Stimulated activated CD4-positive, alpha-beta T cell treated with anti-CD3 and anti-CD28 coated beads, Interleukin-4, amount 100 ng/mL, for 1 hour (primary cell): Measurements from ENCODE around the gene NLRP1.
"Not testable (repeated sequence)": the region's sequence is repeated elsewhere in the genome, so short reads cannot be mapped to it uniquely, and the experiment has no call there.

ENCODE experiments used
- DNase-seq: peaks from one replicate; pipeline ENCODE4 v3.0.0-alpha.2; 2020

NLRP1 gene

DNA sequence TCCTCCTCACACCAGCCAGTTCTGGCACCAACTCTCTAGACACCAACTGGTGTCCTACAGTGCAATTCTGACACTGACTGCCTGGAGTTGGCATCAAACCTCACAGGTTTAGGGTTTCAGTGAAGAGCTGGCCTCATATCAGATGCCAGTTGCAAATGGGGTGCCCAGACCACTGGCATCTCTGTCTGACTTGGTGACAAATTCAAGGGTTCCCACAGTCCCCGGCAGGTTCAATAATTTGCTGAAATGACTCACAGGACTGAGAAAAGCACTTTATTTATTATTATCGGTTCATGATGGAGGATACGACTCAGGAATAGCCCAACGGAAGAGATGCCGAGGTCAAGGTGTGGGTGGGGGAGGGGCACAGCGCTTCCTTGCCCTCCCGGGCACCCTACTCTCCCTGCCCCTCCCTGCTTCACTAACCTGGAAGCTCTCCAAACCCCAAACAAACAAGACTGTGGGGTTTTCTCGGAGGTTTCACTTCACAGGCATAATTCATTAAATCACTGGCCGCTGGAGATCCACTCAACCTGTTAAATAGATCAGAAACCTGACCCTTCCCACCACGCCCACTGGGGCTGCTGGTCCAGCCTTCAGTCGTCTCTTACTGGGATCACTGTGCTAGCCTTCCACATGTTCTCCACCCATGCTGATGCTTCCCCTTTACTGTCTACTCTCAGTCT is 1.7 kb upstream of the NLRP1 start:
- DNase-seq, result no peak

DNA sequence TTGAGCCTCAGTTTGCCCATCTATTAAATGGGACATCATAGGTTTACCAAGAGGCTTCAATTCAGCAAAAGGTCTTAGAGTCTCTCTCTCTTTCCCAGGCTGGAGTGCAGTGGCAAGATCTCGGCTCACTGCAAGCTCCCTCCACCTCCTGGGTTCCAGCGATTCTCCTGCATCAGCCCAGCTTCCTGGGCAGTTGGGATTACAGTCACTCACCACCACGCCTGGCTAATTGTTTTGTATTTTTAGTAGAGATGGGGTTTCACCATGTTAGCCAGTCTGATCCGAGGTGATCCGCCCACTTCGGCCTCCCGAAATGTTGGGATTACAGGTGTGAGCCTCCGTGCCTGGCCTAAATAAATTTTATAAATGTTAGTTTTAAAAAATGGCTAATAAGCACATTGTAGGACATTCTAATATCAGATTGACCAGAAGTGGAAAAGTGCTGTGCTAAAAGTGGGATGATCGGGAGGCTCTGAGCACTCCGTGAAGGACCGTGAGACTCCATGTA is 1.0 kb upstream of the NLRP1 start:
- DNase-seq, result no peak

DNA sequence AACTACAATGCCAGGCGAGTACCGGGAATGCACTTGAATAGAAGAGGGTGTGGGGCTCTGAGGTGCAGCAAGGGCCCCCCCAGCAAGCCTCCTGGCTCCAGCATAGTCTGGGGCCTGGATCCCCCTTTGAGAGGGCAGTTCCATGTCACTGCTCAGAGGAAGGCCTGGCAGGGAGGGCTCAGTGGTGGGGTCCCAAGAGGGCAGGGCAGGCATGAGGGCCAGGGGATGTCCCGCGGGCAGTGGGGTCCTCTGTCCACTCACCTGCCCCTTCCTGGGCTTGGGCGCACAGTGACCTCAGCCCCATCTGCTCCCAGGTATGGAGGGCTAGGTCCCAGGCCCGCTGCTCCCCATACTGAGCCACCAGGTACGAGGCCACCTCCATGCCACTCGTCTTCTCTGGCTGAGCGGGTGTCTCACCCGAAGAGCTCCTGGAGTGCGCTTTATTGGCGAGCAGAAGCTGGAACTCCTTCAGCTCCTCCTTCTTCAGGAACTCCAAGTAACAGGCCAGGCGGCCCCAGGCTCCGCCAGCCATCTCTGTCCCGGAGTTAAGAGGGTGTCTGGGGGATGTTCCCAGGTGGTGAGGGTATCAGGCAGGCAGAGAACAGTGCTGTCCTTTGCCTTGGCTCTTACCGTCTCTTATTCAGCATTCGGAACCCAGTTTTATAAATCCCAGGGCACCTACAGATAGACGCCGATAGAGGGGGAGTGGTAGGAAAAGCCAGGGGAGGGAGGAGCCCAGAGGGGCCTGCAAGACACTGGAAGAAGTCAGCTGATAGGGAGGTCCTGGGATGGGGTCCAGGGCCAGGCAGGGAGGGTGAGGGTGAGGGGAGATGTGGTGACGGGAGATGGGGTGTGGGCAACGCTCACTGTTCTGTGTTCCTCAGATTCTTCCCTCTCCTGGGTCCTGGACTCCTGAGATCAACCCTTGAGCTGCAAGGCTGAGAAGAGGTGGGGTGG is 605 bp downstream of the NLRP1 start:
- DNase-seq, result no peak

DNA sequence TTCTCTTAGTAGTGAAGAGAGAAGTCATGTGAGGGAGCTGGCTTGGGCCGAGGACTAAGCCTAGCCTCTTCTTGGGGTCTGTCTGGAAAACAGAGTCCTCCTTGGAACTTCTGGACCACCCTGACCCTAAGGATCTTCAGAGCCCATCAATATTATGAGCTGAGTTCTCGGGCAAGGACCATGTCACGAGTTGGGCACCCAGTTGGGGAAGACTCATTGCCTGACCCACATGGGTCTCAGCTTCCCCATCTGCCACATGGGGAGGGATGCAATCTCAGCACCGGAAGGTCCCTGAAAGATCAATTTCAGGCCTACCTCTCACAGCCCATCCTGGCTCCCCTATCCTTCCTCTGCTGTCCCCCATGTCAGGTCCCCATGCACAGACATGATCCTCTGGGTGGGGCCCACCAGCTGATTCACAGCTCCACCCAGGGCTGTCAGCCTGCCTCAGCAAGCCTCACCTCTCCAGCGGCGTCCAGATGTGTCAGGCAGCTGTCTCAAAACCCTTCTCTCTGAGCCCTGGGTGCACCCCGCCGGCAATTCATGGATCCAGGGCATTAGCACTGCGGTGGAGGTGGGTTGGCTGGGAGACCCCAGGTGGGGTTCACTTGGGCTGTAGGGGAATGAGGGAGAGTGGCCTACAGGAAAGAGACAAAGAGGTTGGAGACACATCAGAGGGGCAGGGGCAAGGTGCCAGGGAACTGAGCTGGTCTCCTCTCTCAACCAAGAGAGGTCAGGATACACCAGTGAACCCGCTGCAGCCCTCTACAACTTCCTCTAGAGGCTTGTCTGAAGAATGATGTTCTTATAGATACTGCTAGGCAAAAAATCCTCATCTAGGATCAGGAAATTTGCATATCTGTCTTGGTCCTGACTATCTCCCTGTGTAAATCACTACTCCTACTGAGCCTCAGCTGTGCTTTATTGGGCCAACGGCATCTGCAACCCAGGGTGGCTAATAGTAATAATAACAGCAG is 1.8 kb downstream of the NLRP1 start:
- no peak for DNase-seq

DNA sequence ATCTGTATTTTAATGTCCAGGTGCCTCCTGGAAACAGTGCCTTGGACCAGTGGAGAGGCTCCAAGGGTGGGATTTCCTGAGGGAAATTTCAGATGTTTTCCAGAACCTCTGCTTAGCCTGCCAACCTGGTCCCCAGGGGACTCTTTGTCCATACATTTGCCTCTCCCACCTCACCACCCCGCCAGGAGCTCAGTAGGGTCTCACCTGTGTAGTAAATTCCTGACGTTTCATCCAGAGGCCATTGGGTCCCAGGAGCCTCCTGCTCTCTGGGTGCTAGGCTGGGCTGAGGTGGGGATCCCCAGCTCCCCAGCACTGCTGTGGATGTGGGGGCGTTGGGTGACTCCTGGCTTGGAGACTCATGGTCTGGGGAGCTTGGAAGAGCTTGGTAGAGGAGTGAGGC is 2.7 kb downstream of the NLRP1 start:
- DNase-seq, result no peak

DNA sequence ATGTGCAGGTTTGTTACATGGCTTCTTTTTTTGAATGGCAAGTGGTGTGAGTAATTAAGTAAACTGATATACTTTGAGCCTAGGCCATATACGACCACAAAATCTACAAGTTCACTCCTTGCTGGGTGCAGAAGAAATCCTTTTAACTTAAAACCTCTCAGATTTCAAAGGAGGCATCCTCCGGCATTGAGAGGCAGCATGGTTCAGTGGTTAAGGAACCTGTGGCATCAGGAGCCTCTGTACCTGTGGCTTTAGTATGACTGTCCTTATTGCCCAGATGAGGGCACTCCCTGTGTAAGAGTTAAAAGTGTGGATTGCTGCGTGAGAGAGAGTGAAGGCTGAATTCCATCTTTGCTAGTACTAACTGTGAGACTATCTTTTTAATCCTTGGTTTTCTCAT is 3.3 kb downstream of the NLRP1 start:
- DNase-seq, result no peak

DNA sequence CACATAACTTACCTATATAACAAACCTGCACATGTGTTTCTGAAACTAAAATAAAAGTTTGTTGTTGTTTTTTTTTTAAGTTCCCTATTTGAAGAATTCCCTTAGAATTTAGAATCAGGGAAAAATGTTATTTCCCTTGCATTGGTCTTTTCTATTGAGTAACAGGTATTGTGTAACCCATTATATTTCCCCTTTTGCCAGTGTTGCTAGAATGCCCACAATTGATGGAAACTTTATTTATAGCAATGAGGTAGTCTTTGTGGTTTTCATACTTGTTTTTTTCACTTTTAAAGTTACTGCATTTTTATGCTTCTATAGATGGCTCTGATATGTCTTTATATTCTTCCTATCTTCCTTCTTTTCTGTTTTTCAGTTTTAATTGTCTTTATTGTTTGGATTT is 3.9 kb downstream of the NLRP1 start:
- no peak for DNase-seq

DNA sequence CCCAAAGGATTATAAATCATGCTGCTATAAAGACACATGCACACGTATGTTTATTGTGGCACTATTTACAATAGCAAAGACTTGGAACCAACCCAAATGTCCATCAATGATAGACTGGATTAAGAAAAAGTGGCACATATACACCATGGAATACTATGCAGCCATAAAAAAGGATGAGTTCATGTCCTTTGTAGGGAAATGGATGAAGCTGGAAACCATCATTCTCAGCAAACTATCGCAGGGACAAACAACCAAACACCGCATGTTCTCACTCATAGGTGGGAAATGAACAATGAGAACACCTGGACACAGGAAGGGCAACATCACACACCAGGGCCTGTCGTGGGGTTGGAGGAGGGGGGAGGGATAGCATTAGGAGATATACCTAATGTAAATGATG is 5.5 kb downstream of the NLRP1 start:
- DNase-seq, result not testable (repeated sequence)

DNA sequence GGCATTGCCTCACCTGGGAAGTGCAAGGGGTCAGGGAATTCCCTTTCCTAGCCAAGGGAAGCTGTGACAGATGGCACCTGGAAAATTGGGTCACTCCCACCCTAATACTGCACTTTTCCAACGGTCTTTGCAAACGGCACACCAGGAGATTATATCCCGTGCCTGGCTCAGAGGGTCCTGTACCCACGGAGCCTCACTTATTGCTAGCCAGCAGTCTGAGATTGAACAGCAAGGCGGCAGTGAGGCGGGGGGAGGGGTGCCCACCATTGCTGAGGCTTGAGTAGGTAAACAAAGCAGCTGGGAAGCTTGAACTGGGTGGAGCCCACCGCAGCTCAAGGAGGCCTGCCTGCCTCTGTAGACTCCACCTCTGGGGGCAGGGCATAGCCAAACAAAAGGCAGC is 11.3 kb downstream of the NLRP1 start:
- not testable (repeated sequence) for DNase-seq

DNA sequence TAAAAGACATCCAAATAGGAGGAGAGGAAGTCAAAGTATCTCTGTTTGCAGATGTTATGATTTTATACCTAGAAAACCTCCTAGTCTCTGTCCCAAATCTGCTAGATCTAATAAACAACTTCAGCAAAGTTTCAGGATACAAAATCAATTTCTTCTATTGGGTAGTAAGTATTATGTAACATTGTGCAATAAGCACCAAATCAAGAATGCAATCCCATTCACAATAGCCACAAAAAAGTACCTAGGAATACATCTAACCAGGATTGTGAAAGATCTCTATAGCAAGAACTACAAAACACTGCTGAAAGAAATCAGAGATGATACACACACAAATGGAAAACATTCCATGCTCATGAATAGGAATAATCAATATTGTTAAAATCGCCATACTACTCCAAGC is 13.0 kb downstream of the NLRP1 start:
- DNase-seq, result no peak

DNA sequence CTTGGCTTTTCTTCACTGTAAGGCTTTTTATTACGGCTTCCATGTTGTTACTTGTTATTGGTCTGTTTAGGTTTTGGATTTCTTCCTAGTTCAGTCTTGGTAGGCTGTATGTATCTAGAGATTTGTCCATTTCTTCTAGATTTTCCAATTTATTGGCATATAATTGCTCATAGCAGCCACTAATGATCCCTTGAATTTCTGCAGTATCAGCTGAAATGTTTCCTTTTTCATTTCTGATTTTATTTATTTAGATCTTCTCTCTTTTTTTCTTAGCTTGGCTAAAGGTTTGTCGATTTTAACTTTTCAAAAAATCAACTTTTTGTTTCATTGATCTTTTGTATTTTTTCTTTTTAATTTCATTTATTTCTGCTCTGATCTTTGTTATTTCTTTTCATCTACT is 18.5 kb downstream of the NLRP1 start:
- no peak for DNase-seq

DNA sequence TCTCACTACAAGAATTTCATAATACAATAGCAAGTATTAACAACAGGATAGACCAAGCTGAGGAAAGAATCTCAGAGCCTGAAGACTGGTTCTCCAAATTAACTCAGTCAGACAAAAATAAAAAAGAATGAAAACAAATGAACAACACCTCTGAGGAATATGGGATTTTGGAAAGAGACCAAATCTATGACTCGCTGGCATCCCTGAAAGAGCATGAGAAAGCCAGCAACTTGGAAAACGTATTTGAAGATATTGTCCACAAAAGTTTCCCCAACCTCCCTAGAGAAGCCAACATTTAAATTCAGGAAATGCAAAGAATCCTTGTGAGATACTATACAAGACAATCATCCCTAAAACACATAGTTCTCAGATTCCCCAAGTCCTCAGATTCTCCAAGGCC is 20.9 kb downstream of the NLRP1 start:
- no peak for DNase-seq

DNA sequence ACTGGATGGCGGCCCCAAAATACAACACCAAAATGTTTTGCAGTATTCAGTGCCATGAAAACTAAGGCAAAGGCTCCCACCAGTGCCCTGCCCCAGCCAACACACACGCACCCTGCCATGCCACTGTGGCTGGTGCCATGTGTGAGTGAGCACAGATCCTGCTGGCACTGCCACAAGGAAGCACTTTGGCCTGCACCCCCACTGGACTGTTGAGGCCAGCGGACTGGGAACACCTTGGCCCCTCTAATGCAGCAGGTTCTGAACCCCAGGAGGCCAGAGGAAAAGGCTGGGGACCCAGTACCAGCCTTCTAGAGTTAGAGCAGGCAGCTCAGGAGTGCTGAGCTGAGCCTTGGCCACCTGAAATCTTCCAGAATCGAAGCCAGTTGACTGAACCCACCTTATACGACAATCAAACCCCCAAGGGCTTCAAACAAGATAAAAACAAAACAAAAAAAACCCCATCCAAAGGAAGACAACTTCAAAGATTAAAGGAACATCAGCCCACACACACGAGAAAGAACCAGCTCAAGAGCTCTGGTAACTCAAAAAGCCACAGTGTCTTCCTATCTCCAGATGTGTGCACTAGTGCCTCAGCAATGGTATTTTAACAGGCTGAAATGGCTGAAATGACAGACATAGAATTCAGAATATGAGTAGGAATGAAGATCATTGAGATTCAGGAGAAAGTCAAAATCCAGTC is 21.5 kb downstream of the NLRP1 start:
- no peak for DNase-seq

DNA sequence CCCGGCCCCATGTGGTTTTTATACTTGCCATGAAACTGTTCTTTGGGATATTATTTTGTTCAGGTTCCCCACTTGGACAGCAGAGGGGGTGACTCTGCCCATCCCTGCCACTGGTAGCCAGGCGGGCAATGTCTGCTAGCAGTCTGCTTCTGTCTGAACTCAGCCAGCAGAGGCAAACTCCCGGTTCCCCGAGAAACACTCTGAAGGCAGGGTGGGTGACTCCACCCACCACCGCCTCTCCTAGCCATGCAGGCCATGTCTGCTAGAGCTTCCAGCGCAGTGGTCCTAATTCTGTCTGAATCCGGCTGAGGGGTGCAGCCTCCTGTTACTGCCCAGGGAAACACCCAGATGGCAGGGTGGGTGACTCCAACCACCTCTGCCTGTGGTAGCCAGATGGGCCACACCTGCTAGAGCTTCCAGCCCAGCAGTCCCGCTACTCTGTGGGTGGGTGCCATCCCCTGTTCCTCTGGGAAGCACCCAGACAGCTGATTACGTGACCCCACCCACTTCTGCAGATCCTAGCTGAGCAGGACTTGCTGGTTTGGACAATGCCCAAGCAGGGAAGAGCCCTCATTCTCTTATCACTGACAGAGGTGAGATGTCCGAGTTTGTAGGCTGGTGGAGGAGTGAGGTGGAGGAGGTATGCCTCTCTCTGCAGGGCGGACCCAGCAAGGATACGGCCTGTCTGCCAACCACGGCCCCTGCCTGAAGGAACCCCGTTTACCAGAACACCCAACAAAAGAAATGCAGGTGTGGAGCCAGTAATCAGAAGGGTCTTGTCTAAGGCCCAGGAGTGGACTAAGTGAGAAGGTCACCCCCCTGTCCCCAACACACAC is 22.4 kb downstream of the NLRP1 start:
- DNase-seq, result no peak

DNA sequence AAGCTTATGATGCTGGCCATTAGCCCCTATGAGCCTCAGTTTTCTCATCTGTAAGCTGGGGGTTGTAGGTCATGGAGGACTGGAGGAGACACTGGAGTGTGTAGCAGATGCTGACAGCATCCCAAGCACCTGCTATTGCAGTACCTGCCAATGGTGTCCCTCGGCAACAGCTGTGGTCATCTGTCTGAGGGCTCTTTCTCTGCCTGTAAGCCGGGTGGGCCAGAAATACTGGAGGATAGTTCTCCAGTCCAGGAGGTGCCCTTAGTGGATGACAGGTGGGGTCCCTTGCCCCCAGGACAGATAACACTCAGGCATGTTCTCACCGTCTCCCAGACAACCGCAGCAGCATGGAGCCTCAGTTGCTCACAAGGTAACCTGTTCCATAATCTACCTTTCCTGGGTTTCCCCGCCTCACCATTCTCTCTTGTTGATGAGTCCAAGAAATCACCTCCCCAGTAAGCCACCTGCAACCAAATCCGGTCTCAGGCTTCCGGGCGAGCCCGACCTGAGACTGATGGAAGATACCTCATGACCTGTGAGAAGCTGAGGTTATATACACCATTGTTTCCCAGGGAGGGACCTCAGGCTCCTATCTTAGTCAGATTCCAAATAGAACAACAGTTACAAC is 23.8 kb downstream of the NLRP1 start:
- no peak for DNase-seq

DNA sequence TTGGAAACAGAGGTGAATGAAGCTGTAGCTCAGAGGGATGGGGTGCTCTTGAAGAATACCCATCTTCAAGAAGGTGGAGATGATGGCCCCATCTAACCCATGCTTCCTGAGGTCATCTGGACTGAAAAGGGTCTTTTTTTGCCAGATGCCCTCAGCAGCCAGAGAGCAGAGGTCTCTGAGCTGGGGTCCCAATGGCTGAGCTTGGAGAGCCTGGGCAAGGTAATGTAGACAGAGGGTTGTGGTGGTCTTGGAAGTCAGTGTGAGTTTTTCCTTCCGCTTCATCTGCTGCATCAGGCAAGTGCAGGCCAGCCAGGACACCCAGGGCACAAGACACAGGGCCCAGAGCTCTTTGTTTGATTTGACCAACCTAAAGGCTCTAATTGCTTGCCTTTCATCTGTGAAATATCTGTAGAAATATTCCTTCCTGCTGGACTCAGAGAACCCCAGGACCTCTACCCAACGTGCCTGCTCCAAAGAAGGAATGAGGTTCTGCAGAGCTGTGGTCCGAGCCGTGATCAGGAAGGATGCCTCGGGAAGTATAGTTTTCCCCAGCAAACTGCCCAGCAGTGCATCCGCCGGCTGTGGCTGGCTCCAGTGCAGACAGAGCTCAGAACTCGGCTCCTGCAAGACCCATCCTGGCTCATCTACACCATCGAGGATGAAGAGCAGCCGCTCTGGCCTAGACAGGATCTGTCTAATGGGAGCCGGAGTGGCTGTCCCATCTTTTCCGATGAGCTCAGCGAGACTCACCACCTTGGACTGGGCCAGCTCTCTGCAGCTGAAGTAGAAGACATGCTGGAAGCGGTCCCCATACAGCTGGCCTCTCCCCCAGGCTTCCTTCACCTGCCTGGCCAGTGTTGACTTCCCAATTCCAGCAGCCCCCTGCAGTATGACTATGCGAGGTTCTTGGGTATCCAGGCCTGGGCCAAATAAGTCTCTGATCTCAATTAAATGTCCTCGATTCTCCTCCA is 25.2 kb downstream of the NLRP1 start:
- DNase-seq, result no peak

DNA sequence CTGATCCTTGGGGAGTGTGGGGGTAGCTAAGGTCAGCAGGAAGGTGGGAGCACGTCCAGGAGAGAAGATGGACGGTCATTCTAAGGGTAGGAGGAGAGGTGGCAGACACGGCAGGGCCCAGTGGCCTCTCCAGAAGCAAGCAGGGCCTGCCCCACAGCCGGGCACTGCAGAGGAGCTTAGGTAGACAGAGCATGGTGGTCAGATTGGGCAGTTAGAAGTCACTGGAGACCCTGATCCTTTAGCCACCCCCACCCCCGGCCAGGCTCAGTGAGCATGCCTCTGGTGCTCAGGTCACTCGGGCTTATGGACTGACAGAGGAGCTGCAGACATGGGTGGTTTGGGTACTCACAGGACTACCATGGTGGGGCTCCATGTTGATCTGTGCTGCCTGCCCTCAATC is 26.3 kb downstream of the NLRP1 start:
- DNase-seq, result no peak

DNA sequence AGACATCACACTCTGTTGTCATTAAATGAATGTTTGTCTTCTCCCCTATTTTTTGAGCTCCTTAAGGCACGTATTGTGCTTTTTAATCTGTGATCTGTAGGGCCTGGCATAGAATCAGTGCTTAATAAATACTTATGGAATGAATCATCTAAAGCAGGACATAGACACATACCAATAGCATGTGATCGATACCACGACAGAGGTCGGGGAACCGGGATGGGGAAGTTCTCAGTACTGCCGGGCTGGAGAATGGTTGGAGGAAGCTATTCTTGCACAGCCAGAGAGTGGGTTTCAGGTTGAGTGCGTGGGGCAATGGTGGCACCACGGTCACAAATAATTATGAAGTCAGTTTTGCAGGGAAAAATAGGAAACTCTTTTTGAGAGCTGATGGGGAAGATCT is 26.8 kb downstream of the NLRP1 start:
- DNase-seq, result no peak

DNA sequence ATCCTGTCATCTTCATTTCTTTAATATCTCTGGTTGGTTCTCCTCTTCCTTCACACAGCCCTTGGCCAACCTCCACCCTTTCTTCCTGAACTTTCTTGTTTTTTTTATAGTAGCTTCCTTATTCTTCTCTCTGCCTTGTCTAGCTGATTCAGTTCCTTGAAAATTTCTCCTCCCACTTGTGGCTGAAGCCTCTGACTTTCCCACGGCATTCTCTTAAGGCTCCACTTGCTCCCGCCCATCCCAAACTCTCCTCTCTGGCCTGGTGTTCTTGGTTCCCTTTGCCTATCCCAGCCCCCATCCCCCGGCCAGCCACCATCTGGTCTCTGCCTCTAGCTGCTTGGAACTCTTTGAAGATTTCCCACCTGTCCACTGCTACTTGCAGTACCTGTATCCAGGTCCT is 29.1 kb downstream of the NLRP1 start:
- DNase-seq, result no peak

DNA sequence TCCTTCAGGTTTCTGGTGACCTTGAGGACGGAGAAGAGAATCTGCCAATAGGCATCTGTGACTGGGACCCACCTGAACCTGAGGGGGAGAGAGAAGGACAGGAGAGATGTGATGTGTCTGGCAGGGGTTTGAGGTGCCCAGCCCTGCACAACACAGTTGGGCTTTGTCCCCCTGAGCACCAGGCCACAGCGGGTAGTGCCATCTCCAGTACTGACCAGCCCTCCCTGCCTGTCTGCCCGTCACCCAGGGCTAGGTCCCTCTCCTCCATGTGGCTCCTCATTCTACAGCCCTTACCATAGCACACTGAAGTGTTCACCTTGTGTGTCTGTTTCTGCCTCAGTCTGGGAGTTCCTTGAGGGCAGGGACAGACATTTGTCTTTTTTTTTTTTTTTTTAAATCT is 30.8 kb downstream of the NLRP1 start:
- DNase-seq, result no peak
